Sigmoid colon (tissue), 4 donors: ENCODE data around the gene TRIM45.

Experiments used
- CTCF ChIP-seq, 4 experiments: fragments of 450-650 bp in 3 of 4; fragments of 200-600 bp in 1 of 4; IDR thresholded peaks; one replicate each; pipeline ENCODE4 v1.5.1; 2016 to 2019; ENCODE audit warnings: antibody characterized with exemption in 4 of 4, mild to moderate bottlenecking in 3 of 4, moderate library complexity in 2 of 4
- EP300 ChIP-seq, 4 donors: sonication (generic); formaldehyde crosslinking; IDR thresholded peaks; one replicate each; pipeline ENCODE4 v1.6.1; 2017; ENCODE audit warnings: antibody characterized with exemption in 4 of 4
- POLR2A ChIP-seq, 2 donors: fragments of 450-650 bp; IDR thresholded peaks; one replicate each; pipeline ENCODE4 v1.6.1; 2016; ENCODE audit warnings: antibody characterized with exemption in 2 of 2, mild to moderate bottlenecking in 2 of 2, moderate library complexity in 2 of 2
- POLR2AphosphoS5 ChIP-seq, 4 donors: sonication (generic); formaldehyde crosslinking; IDR thresholded peaks; one replicate each; pipeline ENCODE4 v1.6.1; 2017; ENCODE audit warnings: antibody characterized with exemption in 4 of 4

- no peak for TF ChIP-seq EP300 (IDR thresholded peaks at IDR 0.05)
- TF ChIP-seq POLR2AphosphoS5 (IDR thresholded peaks at IDR 0.05), result no peak
- no peak for TF ChIP-seq CTCF (IDR thresholded peaks at IDR 0.05)
- TF ChIP-seq POLR2A (IDR thresholded peaks at IDR 0.05), result no peak
Measured at GRCh38 chr1:117147341-117147831, 25.8 kb upstream of the TRIM45 start.
